BJ (cell line): ENCODE results near the gene POR. TPM values are rescaled to one million over a fixed set of nuclear protein-coding genes. Genes with fewer than 3 reads are reported as not detected.

ENCODE experiments used
- CTCF ChIA-PET: fragments of 350-600 bp; formaldehyde crosslinking; extraction: SDS; loops from one replicate; lab custom pipeline; 2021; ENCODE audit warnings: antibody characterized with exemption, inconsistent platforms; lab: Yijun Ruan, JAX
- POLR2A ChIA-PET: fragments of 300-600 bp; sonication (Branson Sonifier 250); formaldehyde crosslinking; extraction: SDS; loops from one replicate; lab custom pipeline; 2021; ENCODE audit warnings: antibody characterized with exemption; lab: Charles Lee
- DNase-seq: peaks from one replicate; pipeline ENCODE4 v3.0.0-alpha.2; 2011; ENCODE audit warnings: low read depth
- H3K27me3 ChIP-seq: 2 replicates; pipeline ENCODE4 v1.6.0; 2011; ENCODE audit warnings: low read length; ENCODE audit not compliant: control insufficient read depth, insufficient read depth
- H3K36me3 ChIP-seq: 2 replicates; pipeline ENCODE4 v1.5.1; 2011; ENCODE audit warnings: low read length; ENCODE audit not compliant: control insufficient read depth, insufficient read depth
- H3K4me3 ChIP-seq: 2 replicates; pipeline ENCODE4 v1.5.1; 2011; ENCODE audit warnings: low read depth, mild to moderate bottlenecking, control low read depth, low read length
- CTCF ChIP-seq: IDR thresholded peaks from 2 replicates; pipeline ENCODE4 v1.5.1; 2011; ENCODE audit warnings: low read depth, mild to moderate bottlenecking, control low read depth, inconsistent platforms, low read length, moderate library complexity; ENCODE audit not compliant: insufficient read depth
- polyA plus RNA-seq: library from polyadenylated mRNA; depleted of rRNA; stranded (reverse); fragments of >200 nt; gene quantifications from 2 replicates; pipeline ENCODE4 v1.2.3, GENCODE V29; 2011

POR gene
- polyA plus RNA-seq, 1 experiment, result 63.4 TPM

GRCh38 chr7:75971309-75971960 lies 56.5 kb downstream of the POR start:
- CTCF ChIA-PET, result no interaction called here
- no peak for DNase-seq
- peaks cover 6% of the 10 kb centered on the region; the same call in 1 of the 2 replicates for H3K36me3 ChIP-seq
- POLR2A ChIA-PET, result no interaction called here
- no peak overlapping the region for H3K4me3 ChIP-seq
- TF ChIP-seq CTCF, result no peak
- no peaks in the 10 kb centered on the region for H3K27me3 ChIP-seq

- no peak for TF ChIP-seq CTCF
- POLR2A ChIA-PET, result no interaction called here
- Histone ChIP-seq H3K27me3 (no peaks in the 10 kb centered on the region), H3K4me3 (no peak overlapping the region), H3K36me3 (peaks cover 6% of the 10 kb centered on the region; the same call in 1 of the 2 replicates)
- no peak for DNase-seq
- CTCF ChIA-PET, result interaction anchor here (0.6 to 1.3 kb wide), 2 partner anchors 22 to 352 kb away, joined by 3 to 4 read pairs; partner anchors contain the start of gene TMEM120A
These were observed 57.2 kb downstream of the POR start for GRCh38 chr7:75971961-75972763.

GRCh38 chr7:75977743-75978142 lies 62.8 kb downstream of the POR start:
- TF ChIP-seq CTCF, result no peak
- H3K36me3 ChIP-seq, result peaks cover 19% of the 10 kb centered on the region
- no peaks in the 10 kb centered on the region for H3K27me3 ChIP-seq
- ChIA-PET CTCF (no interaction called here), POLR2A (no interaction called here)
- H3K4me3 ChIP-seq, result no peak overlapping the region
- DNase-seq, result no peak

DNA sequence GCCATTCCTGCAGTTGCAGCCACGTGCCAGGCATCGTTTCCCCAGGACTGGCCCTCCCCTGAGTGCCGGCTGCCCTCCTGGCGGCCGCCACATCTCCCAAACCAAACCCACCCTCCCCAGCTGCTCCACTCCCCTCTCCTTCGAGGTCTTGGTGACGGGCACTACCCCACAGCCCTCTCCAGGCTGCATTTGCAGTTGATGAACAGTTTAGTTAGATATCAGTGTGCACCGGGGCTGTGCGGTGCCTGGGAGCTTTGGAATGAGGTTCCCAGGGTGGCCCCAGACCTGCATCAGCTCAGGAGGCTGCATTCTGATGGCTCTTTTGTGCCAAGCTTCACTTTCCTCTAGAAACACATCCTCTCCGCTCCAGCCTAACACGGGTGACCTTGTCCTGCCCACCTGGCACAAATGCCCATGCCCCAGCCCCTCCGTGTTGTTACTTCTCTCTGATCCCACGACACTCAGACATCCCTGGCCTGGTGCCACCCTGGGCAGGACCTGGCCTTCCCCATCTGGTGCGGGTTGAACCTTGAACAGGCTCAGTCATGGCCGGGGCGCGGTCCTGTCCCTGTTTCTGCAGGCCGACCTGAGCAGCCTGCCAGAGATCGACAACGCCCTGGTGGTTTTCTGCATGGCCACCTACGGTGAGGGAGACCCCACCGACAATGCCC lies 64.9 kb downstream of the POR start:
- no peak overlapping the region for H3K4me3 ChIP-seq
- no peaks in the 10 kb centered on the region for H3K27me3 ChIP-seq
- ChIA-PET CTCF (no interaction called here), POLR2A (no interaction called here)
- no peak for TF ChIP-seq CTCF
- H3K36me3 ChIP-seq, result peaks cover 32% of the 10 kb centered on the region
- no peak for DNase-seq
